IPS-15b (cell line): Measurements from ENCODE around the gene ARL8B.
"Not testable (repeated sequence)": the region's sequence is repeated elsewhere in the genome, so short reads cannot be mapped to it uniquely, and the experiment has no call there.

Experiments
- H3K27me3 ChIP-seq: one replicate; pipeline ENCODE4 v1.6.1; 2013; ENCODE audit warnings: low read length; ENCODE audit not compliant: control insufficient read depth, insufficient read depth
- H3K36me3 ChIP-seq: one replicate; pipeline ENCODE4 v1.6.1; 2013; ENCODE audit warnings: low read length; ENCODE audit not compliant: control insufficient read depth, insufficient read depth
- H3K4me1 ChIP-seq: one replicate; pipeline ENCODE4 v1.6.1; 2013; ENCODE audit warnings: mild to moderate bottlenecking, low read length; ENCODE audit not compliant: control insufficient read depth, insufficient read depth
- H3K4me3 ChIP-seq: one replicate; pipeline ENCODE4 v1.5.1; 2013; ENCODE audit warnings: low read depth, low read length
- H3K9ac ChIP-seq: one replicate; pipeline ENCODE4 v1.6.1; 2013; ENCODE audit warnings: low read depth, mild to moderate bottlenecking, low read length
- H3K9me3 ChIP-seq: one replicate; pipeline ENCODE4 v1.6.1; 2013; ENCODE audit warnings: mild to moderate bottlenecking, low read length; ENCODE audit not compliant: control insufficient read depth, insufficient read depth

Gene ARL8B

DNA sequence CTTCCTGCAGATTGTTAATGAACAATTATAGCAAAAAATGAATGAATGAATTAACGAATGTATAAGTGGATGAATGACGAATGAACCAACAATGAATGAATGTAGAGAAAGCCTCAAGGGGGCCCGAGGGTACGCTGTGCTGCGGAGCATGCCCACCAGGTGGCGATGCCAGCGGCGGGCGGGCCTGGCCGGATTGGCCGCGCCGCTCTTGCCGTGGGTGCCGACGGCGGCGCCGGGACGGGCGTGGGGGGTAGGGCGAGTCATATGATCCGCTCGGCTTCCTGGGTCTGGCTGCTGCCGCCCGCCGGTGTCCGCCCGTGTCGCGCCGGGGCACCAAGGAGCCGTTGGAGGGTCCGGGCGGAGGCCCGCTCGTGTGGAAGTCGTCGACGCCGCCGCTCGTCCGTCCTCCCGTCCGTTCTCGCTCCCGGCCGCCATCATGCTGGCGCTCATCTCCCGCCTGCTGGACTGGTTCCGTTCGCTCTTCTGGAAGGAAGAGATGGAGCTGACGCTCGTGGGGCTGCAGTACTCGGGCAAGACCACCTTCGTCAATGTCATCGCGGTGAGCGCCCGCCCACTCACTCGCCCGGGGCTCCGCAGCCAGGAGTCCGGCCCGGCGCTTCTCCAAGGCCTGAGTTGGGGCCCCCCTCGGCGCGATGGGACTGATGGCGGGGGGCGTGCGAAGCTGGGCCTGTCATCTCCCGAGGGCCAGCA is at the start of gene ARL8B:
Gene ARL8B, plus strand, starts transcription at position 263 of the 711 bp plus-strand sequence. Its CDS starts 174 bp downstream, at position 437.
- Histone ChIP-seq H3K9me3 (no peaks in the 10 kb centered on the region), H3K36me3 (no peaks in the 10 kb centered on the region), H3K9ac (peak within 1 kb of the TSS; percentile 57), H3K4me3 (peak within 1 kb of the TSS; percentile 88), H3K27me3 (no peaks in the 10 kb centered on the region), H3K4me1 (peaks cover 7% of the 10 kb centered on the region)

DNA sequence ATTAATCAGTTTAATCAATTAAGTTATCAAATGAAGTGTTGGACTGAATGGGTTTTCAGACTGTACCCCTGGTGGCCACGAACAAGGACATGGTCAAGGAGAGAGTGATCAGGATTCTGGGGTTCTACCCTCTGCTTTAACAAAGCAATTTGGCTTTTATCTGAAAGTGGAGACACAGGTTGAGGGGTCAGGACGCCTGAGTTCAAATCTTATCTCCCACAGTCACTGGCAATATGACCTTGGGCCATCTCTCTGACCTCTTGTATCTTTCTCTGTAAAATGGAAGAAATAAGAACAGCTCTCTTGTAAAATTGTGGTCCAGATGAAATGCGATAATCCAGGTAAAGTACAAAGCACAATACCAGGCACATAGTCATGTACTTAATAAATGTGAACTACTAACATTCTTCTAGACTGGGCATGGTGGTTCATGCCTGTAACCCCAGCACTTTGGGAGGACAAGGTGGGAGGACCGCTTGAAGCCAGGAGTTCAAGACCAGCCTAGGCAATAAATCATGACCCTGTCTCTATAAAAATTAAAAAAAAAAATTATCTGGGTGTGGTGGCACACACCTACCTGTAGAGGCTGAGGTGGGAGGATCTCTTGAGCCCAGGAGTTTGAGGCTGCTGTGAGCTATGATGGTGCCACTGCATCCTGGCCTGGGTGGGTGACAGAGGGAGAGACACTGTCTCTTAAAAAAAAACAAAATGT is 48.6 kb upstream of the ARL8B start:
- H3K4me3 ChIP-seq: no peak overlapping the region
- H3K9me3 ChIP-seq: no peaks in the 10 kb centered on the region
- no peaks in the 10 kb centered on the region for H3K36me3 ChIP-seq
- no peak overlapping the region for H3K9ac ChIP-seq
- peaks cover 2% of the 10 kb centered on the region for H3K27me3 ChIP-seq
- no peaks in the 10 kb centered on the region for H3K4me1 ChIP-seq

- no peak overlapping the region for H3K9ac ChIP-seq
- H3K36me3 ChIP-seq: no peaks in the 10 kb centered on the region
- H3K4me3 ChIP-seq: no peak overlapping the region
- no peaks in the 10 kb centered on the region for H3K4me1 ChIP-seq
- H3K27me3 ChIP-seq: no peaks in the 10 kb centered on the region
- no peaks in the 10 kb centered on the region for H3K9me3 ChIP-seq
Measured at GRCh38 chr3:5078151-5078550, 43.9 kb upstream of the ARL8B start.

GRCh38 chr3:5079761-5080160 is 42.3 kb upstream of the ARL8B start:
- H3K4me1 ChIP-seq: no peaks in the 10 kb centered on the region
- H3K9me3 ChIP-seq: no peaks in the 10 kb centered on the region
- H3K36me3 ChIP-seq: no peaks in the 10 kb centered on the region
- no peaks in the 10 kb centered on the region for H3K27me3 ChIP-seq
- no peak overlapping the region for H3K9ac ChIP-seq
- no peak overlapping the region for H3K4me3 ChIP-seq

DNA sequence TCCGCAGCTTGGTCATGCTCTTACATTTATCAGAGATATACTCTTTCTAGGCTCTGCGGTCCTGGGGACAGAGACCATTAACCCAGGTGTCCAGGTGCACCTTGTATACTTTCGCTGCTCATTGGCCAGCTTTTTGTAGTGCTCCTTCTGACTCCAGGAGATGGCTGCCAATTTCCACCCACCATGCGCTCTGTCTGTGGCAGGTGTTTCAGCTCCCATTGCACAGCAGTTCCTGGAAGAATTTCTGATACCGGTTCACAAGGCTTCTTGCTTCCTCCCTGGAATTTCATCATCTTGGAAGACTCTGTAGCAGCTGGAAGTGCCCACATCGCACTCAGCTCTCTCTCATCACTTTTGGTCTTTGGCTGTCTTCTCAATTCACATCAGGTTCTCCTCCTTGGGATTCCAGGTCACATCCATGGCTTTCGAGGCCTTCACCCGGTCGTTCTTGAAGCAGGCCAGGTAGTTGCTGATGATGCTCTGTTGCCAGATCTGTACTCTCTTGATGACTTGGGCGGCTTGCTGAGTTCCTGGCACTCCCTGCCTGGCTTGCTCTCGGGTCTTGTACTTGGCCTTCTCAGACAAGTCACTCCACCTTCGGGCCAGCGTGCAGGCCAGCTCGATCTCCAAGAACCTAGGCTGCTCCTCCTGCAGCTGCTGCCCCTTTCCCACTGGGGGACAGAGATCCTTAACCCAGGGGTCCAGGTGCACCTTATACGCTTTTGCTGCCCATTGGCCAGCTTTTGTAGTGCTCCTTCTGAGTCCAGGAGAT is 41.1 kb upstream of the ARL8B start:
- Histone ChIP-seq H3K27me3 (no peaks in the 10 kb centered on the region), H3K4me3 (no peak overlapping the region), H3K36me3 (no peaks in the 10 kb centered on the region), H3K9me3 (no peaks in the 10 kb centered on the region), H3K9ac (no peak overlapping the region), H3K4me1 (no peaks in the 10 kb centered on the region)

GRCh38 chr3:5081973-5082788 is 39.9 kb upstream of the ARL8B start:
- H3K4me1 ChIP-seq, H3K9ac ChIP-seq, H3K9me3 ChIP-seq, H3K4me3 ChIP-seq, H3K27me3 ChIP-seq, H3K36me3 ChIP-seq: not testable (repeated sequence)

GRCh38 chr3:5082789-5083115 is 39.3 kb upstream of the ARL8B start:
- Histone ChIP-seq H3K27me3 (no peaks in the 10 kb centered on the region), H3K9me3 (no peaks in the 10 kb centered on the region), H3K36me3 (no peaks in the 10 kb centered on the region), H3K4me3 (no peak overlapping the region), H3K4me1 (no peaks in the 10 kb centered on the region), H3K9ac (no peak overlapping the region)

DNA sequence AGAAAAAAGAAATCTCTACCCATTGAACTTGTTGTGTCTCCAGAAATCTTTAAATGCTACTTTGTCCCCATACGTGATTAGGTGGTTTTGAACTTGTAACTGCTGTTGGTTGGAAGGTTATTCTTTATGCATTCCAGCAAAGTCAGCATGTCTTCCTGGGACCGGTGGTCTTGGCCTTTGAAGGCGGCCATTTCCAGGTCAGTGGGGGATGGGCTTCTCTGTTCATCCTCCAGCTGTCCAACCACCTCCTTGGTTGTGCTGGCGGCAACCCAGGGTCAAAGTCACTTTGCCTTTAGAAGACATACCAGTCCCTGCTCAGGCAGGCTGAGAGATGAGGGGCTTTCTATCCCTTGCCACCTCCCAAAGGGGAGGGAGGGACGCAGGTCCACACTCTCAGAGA is 37.9 kb upstream of the ARL8B start:
- no peaks in the 10 kb centered on the region for H3K9me3 ChIP-seq
- H3K36me3 ChIP-seq: no peaks in the 10 kb centered on the region
- no peak overlapping the region for H3K4me3 ChIP-seq

DNA sequence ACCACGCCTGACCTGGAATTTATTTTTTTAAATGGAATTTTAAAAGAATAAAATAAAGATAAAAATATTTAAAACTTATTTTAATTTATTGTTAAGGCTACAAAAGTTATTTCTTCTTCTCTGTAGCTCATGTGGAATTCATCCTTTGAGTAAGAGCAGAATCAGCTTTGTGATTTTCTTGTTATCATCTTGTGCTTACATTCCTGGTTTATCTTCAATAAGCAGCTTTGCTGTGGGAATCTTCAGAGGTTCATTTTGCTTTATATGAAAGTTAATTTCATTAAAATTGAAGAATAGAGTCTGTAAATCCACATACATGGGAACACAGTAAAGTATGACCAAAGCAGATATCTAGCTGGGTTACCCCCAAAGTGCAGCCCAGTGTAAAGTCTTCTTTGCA is 35.4 kb upstream of the ARL8B start:
- Histone ChIP-seq H3K27me3 (no peaks in the 10 kb centered on the region), H3K9me3 (no peaks in the 10 kb centered on the region), H3K4me1 (no peaks in the 10 kb centered on the region), H3K36me3 (no peaks in the 10 kb centered on the region), H3K9ac (no peak overlapping the region), H3K4me3 (no peak overlapping the region)

More for the DNA sequence above, 37.9 kb upstream of the ARL8B start:
- no peak overlapping the region for H3K9ac ChIP-seq
- H3K27me3 ChIP-seq: no peaks in the 10 kb centered on the region
- no peaks in the 10 kb centered on the region for H3K4me1 ChIP-seq

GRCh38 chr3:5087209-5087608 is 34.9 kb upstream of the ARL8B start:
- Histone ChIP-seq H3K9ac (no peak overlapping the region), H3K9me3 (no peaks in the 10 kb centered on the region), H3K4me1 (no peaks in the 10 kb centered on the region), H3K27me3 (no peaks in the 10 kb centered on the region), H3K4me3 (no peak overlapping the region), H3K36me3 (no peaks in the 10 kb centered on the region)

DNA sequence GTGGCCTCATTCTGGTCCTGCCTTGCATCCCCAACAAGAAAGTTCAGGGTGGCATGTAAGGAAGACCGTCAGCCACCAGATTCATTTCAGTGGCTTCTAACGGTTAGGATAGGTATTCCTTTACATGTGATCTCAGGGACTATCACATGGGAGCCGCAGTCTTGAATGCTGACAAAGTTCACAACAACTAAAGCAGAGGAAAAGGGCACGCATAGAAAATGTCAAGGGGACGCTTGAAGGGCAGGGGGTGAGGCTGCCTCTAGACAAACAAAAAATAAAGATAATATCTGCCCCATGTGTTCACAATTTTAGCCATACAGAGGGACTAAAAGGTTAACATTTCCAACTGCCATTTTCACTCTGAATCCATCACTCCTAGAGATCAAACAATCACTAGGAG is 31.9 kb upstream of the ARL8B start:
- no peaks in the 10 kb centered on the region for H3K9me3 ChIP-seq
- no peaks in the 10 kb centered on the region for H3K4me1 ChIP-seq
- no peak overlapping the region for H3K4me3 ChIP-seq
- H3K36me3 ChIP-seq: no peaks in the 10 kb centered on the region
- H3K9ac ChIP-seq: no peak overlapping the region
- H3K27me3 ChIP-seq: peaks cover 4% of the 10 kb centered on the region
